WTC11 (cell line): ENCODE data around the gene SDK2.

Experiments
- CTCF ChIP-seq: fragments of 200-600 bp; IDR thresholded peaks from 2 replicates; pipeline ENCODE4 v1.8.0; 2022; ENCODE audit warnings: antibody characterized with exemption
- JAZF1 ChIP-seq: fragments of 250-450 bp; sonication (Bioruptor Pico); IDR thresholded peaks from 2 replicates; pipeline ENCODE4 v1.9.0; 2021; ENCODE audit warnings: moderate library complexity, mild to moderate bottlenecking, inconsistent platforms
- RELA ChIP-seq: sonication (generic); formaldehyde crosslinking; IDR thresholded peaks from 2 replicates; pipeline ENCODE4 v1.8.1; 2022; ENCODE audit warnings: missing genetic modification reagents, mild to moderate bottlenecking, borderline replicate concordance

- TF ChIP-seq RELA (CRISPR knock-in tag) (no peak), CTCF (no peak), JAZF1 (CRISPR knock-in tag) (no peak)
These were observed 55.9 kb downstream of the SDK2 start for GRCh38 chr17:73588301-73588846.
